Panc1 (cell line): Measurements from ENCODE around the gene RAD50. TPM values are rescaled to one million over a fixed set of nuclear protein-coding genes. Genes with fewer than 3 reads are reported as not detected.

Experiments
- ATAC-seq: fragments of 200-7000 bp; cut with Tn5 transposase; 2 replicates; pipeline ENCODE4 v1.9.1; 2020; ENCODE audit warnings: mild to moderate bottlenecking, moderate library complexity
- BruUV-seq: library from RNA; stranded (reverse); fragments of 400-500 nt; replicated peaks from 2 replicates; lab custom pipeline; 2021; lab: Mats Ljungman, UMichigan
- CTCF ChIA-PET: fragments of 300-600 bp; sonication (Branson Sonifier 250); formaldehyde crosslinking; loops from one replicate; lab custom pipeline; 2022; ENCODE audit warnings: antibody characterized with exemption; lab: Charles Lee
- POLR2A ChIA-PET: fragments of 300-600 bp; sonication (Branson Sonifier 250); formaldehyde crosslinking; loops from one replicate; lab custom pipeline; 2022; ENCODE audit warnings: antibody characterized with exemption; lab: Charles Lee
- DNase-seq: peaks from one replicate; pipeline ENCODE4 v3.0.0-alpha.2; 2010; ENCODE audit warnings: low read depth, low spot score
- H3K27ac ChIP-seq: 2 replicates; pipeline ENCODE4 v1.5.1; 2011; ENCODE audit warnings: mild to moderate bottlenecking, low read length, inconsistent platforms
- H3K27me3 ChIP-seq: fragments of 200-500 bp; sonication (Bioruptor generic); 2 replicates; pipeline ENCODE4 v1.6.0; 2014; ENCODE audit warnings: low read length, inconsistent platforms; ENCODE audit not compliant: control insufficient read depth, insufficient read depth
- H3K36me3 ChIP-seq: fragments of 200-500 bp; sonication (Bioruptor generic); 2 replicates; pipeline ENCODE4 v1.5.1; 2014; ENCODE audit warnings: inconsistent platforms, mild to moderate bottlenecking, low read length, moderate library complexity; ENCODE audit not compliant: control insufficient read depth, insufficient read depth
- H3K4me1 ChIP-seq: 2 replicates; pipeline ENCODE4 v1.5.1; 2011; ENCODE audit warnings: inconsistent platforms, mild to moderate bottlenecking, low read length, moderate library complexity; ENCODE audit not compliant: control insufficient read depth, insufficient read depth
- H3K4me3 ChIP-seq, 2 experiments: 2 replicates each; pipeline ENCODE4 v1.5.1; 2011 to 2012; ENCODE audit warnings: low read depth in 2 of 2, low read length in 2 of 2, mild to moderate bottlenecking in 2 of 2, inconsistent platforms in 1 of 2, moderate library complexity in 1 of 2
- H3K9me3 ChIP-seq: fragments of 200-500 bp; sonication (Bioruptor generic); 2 replicates; pipeline ENCODE4 v1.5.1; 2014; ENCODE audit warnings: low read depth, mild to moderate bottlenecking, inconsistent platforms, low read length, moderate library complexity; ENCODE audit not compliant: control insufficient read depth, insufficient read depth
- CTCF ChIP-seq: fragments of 450-650 bp; IDR thresholded peaks from 2 replicates; pipeline ENCODE4 v1.5.1; 2017; ENCODE audit warnings: mild to moderate bottlenecking
- POLR2AphosphoS5 ChIP-seq: IDR thresholded peaks from 2 replicates; pipeline ENCODE4 v1.6.1; 2012; ENCODE audit warnings: mild to moderate bottlenecking, low read depth, low read length, moderate library complexity
- REST ChIP-seq, 2 experiments: IDR thresholded peaks; 2 replicates each; pipeline ENCODE4 v1.6.1; 2011 to 2012; ENCODE audit warnings: low read depth in 2 of 2, control low read depth in 1 of 2, low read length in 1 of 2, mild to moderate bottlenecking in 1 of 2, moderate library complexity in 1 of 2; ENCODE audit not compliant: insufficient read depth in 1 of 2
- SIN3A ChIP-seq: IDR thresholded peaks from 2 replicates; pipeline ENCODE4 v1.6.1; 2012; ENCODE audit warnings: low read depth, mild to moderate bottlenecking, low read length, moderate library complexity, borderline replicate concordance; ENCODE audit not compliant: insufficient read depth
- TCF7L2 ChIP-seq: IDR thresholded peaks from 2 replicates; pipeline ENCODE4 v1.6.1; 2011; ENCODE audit warnings: mild to moderate bottlenecking, low read depth, low read length, inconsistent platforms
- in situ Hi-C: cut with HindIII; loops from 2 replicates; pipeline ENCODE4 v1.10.0; 2016; ENCODE audit warnings: low sequenced_read_pairs, low pct_unique_long_range_greater_than_20kb
- intact Hi-C: fragments of 100-400 bp; cut with micrococcal nuclease; formaldehyde crosslinking; loops from one replicate; pipeline ENCODE4 v1.10.0; 2022; ENCODE audit not compliant: unreplicated experiment
- total RNA-seq: library from RNA; stranded (reverse); gene quantifications from one replicate; pipeline ENCODE4 v1.2.1, GENCODE V29; 2021; ENCODE audit not compliant: unreplicated experiment

RAD50 gene
- total RNA-seq, 1 experiment from 2014 or later: 77.6 TPM

- Histone ChIP-seq H3K4me1 (no peaks in the 10 kb centered on the region), H3K9me3 (no peaks in the 10 kb centered on the region), H3K27ac (no peak overlapping the region), H3K36me3 (peaks cover 39% of the 10 kb centered on the region), H3K27me3 (no peaks in the 10 kb centered on the region), H3K4me3 (no peak overlapping the region)
- TF ChIP-seq REST (IDR thresholded peaks at IDR 0.05; ENCODE audit: insufficient read depth in 1 of 2, low read depth in 2 of 2, low read length in 1 of 2): no peak
- no peak for TF ChIP-seq POLR2AphosphoS5
- TF ChIP-seq TCF7L2: no peak
- TF ChIP-seq SIN3A: no peak
- TF ChIP-seq CTCF: no peak
- intact Hi-C loops (no loop called here), in situ Hi-C loops (no loop called here)
- no TSS peak for BruUV-seq
- DNase-seq (no peak), ATAC-seq (no peak)
- ChIA-PET POLR2A (no interaction called here), CTCF (no interaction called here)
Measured at GRCh38 chr5:132607095-132607494, 50.3 kb downstream of the RAD50 start.

- ATAC-seq (no peak), DNase-seq (no peak)
- H3K27ac ChIP-seq: no peak overlapping the region
- ChIA-PET CTCF (no interaction called here), POLR2A (no interaction called here)
- TF ChIP-seq TCF7L2 (no peak), POLR2AphosphoS5 (no peak), REST (IDR thresholded peaks at IDR 0.05; ENCODE audit: insufficient read depth in 1 of 2, low read depth in 2 of 2, low read length in 1 of 2) (no peak), SIN3A (no peak), CTCF (no peak)
- in situ Hi-C loops (no loop called here), intact Hi-C loops (no loop called here)
- no TSS peak for BruUV-seq
- no peak overlapping the region for H3K4me3 ChIP-seq
- no peaks in the 10 kb centered on the region for H3K4me1 ChIP-seq
- peaks cover 39% of the 10 kb centered on the region for H3K36me3 ChIP-seq
- H3K9me3 ChIP-seq: no peaks in the 10 kb centered on the region
- H3K27me3 ChIP-seq: no peaks in the 10 kb centered on the region
Measured at GRCh38 chr5:132608107-132608506, 51.3 kb downstream of the RAD50 start.
